ENCODE results near the gene DSE.

- TF ChIP-seq EZH2 (IDR thresholded peaks at IDR 0.05; ENCODE audit: borderline replicate concordance, insufficient read depth, low read depth, low read length, poor library complexity, severe bottlenecking) (no peak), CTCF (IDR thresholded peaks at IDR 0.05) (no peak)
These were observed 100.8 kb downstream of the DSE start for GRCh38 chr6:116471531-116471930.
